Measurements from ENCODE around the gene TREM2. TPM values are rescaled to one million over a fixed set of nuclear protein-coding genes. Genes with fewer than 3 reads are reported as not detected.

The TREM2 gene
- total and polyA plus RNA-seq, 3 donors from 2014 or later: 0.63 to 2.8 (median 2.2) TPM

- Histone ChIP-seq H3K27me3 (no peaks in the 10 kb centered on the region), H3K36me3 (ENCODE audit: low read depth, missing control alignments) (no peaks in the 10 kb centered on the region), H3K27ac (no peak overlapping the region), H3K4me3 (no peak overlapping the region), H3K4me1 (no peaks in the 10 kb centered on the region), H3K9me3 (no peaks in the 10 kb centered on the region)
- 36 to 59% methylated on average over 3 of the region's 3 CpGs for WGBS, 2 donors
- intact Hi-C loops (cut with DNase I; ENCODE audit: low total_unique reads): no loop called here
- no peak for DNase-seq
- TF ChIP-seq CTCF (IDR thresholded peaks at IDR 0.05) (no peak), POLR2A (IDR thresholded peaks at IDR 0.05) (no peak)
These were observed 9.0 kb upstream of the TREM2 start for GRCh38 chr6:41171908-41172307.

DNA sequence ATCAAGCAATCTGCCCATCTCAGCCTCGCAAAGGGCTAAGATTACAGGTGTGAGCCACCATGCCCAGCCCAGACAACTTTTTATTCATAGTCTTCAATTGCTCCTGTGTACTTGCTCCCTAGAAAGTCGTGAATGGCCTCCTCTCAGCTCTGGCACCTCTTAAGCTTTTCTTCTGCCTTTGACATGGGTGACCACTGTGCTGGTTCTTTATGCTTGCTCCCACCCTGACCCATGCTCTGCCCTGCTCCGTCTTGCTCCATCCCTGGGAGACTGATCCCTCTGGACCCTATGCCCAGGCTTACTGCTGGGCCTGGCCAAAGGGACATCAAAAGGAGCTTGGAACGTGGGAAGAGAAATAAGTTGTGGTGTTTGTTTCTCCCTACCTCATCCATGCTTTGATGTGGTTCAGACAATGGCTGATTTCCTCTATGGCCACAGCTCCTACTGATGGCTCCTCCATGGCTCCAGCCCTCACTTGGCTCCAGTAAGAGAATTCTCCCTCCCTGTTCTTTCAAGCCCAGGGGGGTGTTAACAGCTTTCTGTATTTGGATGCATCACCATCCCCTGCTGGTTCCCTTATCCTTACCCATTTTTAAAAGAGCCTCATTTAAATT is 7.7 kb upstream of the TREM2 start:
- DNase-seq: no peak
- Histone ChIP-seq H3K27me3 (no peaks in the 10 kb centered on the region), H3K27ac (no peak overlapping the region), H3K36me3 (ENCODE audit: low read depth, missing control alignments) (no peaks in the 10 kb centered on the region), H3K4me1 (no peaks in the 10 kb centered on the region), H3K9me3 (no peaks in the 10 kb centered on the region), H3K4me3 (no peak overlapping the region)
- no peak for TF ChIP-seq CTCF (IDR thresholded peaks at IDR 0.05)
- TF ChIP-seq POLR2A (IDR thresholded peaks at IDR 0.05): no peak
- 81 to 84% methylated on average over 4 of the region's 4 CpGs for WGBS, 2 donors
- intact Hi-C loops (cut with DNase I; ENCODE audit: low total_unique reads): no loop called here

DNA sequence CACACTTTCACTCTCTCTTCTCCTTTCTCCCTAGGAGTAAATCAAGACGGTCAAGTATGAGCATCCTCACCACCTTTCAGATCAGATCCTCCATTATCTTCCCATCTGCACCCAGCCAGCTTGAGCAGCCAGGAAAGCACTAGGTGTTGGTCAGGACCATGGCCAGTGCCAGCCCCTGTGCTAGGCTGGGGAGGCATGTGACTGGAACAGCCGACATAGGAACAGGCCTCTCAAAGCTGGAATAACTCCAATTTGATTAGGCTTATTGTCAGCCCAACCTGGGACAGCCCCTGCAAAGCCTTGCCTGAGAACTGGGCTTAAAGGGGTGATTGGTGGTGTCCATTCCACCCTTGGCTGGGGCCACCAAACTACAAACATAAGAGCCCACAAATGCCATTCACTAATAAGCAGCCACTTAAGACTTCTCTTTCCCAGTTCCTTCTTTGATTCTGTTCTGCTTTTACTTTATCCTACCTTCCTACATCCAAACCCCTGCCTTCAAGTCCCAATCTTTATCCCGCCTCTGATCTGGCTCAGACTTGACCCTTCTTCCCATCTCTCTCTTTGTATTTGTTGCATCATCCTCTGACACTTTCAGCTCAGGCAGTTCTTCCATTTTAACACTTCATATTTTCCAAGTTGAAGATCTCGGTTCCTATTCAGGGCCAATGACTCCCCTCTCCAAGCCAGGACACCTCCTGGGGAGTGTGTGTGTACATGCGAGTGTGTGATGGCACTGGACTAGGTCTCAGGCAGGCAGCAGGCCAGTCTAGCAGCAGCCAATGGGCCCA is 4.5 kb upstream of the TREM2 start:
- Histone ChIP-seq H3K36me3 (ENCODE audit: low read depth, missing control alignments) (no peaks in the 10 kb centered on the region), H3K27ac (no peak overlapping the region), H3K4me1 (no peaks in the 10 kb centered on the region), H3K9me3 (no peaks in the 10 kb centered on the region), H3K4me3 (no peak overlapping the region), H3K27me3 (no peaks in the 10 kb centered on the region)
- intact Hi-C loops (cut with DNase I; ENCODE audit: low total_unique reads): no loop called here
- 65 to 71% methylated on average over 5 of the region's 5 CpGs for WGBS, 2 donors
- TF ChIP-seq CTCF (IDR thresholded peaks at IDR 0.05): no peak
- TF ChIP-seq POLR2A (IDR thresholded peaks at IDR 0.05): no peak
- DNase-seq: no peak

- H3K4me1 ChIP-seq: no peaks in the 10 kb centered on the region
- intact Hi-C loops (cut with DNase I; ENCODE audit: low total_unique reads): no loop called here
- no peaks in the 10 kb centered on the region for H3K36me3 ChIP-seq (ENCODE audit: low read depth, missing control alignments)
- H3K27me3 ChIP-seq: no peaks in the 10 kb centered on the region
- H3K9me3 ChIP-seq: no peaks in the 10 kb centered on the region
- no peak for DNase-seq
- no peak overlapping the region for H3K4me3 ChIP-seq
- TF ChIP-seq CTCF (IDR thresholded peaks at IDR 0.05) (no peak), POLR2A (IDR thresholded peaks at IDR 0.05) (no peak)
- 89 to 92% methylated on average over 4 of the region's 4 CpGs for WGBS, 2 donors
- no peak overlapping the region for H3K27ac ChIP-seq
These were observed 1.7 kb upstream of the TREM2 start for GRCh38 chr6:41164551-41165120.
